Measurements from ENCODE around the gene VENTX.
"Not testable (repeated sequence)": the region's sequence is repeated elsewhere in the genome, so short reads cannot be mapped to it uniquely, and the experiment has no call there.

Gene VENTX

DNA sequence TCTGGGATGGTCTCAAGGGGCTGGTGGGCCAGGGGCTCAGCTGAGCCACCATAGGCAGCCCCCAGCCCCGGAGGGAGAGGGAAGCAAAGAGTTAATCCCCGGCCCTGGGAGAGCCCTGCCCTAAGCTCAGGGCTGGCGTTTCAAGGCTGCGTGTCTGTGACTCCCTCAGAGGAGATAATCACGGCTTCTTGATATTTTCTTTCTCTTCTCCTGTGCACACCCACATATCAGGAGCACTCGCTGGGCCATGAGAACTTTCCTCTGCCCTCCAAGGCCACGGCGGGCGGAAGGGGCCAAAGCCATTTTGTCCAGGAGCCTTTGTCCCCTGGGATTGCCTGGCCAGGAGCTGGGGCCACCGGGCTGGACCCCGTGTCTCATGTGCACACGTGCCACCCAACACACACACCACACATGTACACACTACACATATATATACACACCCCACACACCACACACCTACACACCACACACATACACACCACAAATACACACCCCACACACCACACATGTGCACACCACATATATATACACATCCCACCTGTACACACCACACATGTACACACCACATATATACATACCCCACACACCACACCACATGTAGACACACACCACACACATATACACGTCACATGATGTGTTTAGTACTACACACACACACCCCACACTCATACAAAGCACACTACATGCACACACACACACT lies 16.9 kb downstream of the VENTX start:
- no peak for DNase-seq (ENCODE audit: low spot score)

DNA sequence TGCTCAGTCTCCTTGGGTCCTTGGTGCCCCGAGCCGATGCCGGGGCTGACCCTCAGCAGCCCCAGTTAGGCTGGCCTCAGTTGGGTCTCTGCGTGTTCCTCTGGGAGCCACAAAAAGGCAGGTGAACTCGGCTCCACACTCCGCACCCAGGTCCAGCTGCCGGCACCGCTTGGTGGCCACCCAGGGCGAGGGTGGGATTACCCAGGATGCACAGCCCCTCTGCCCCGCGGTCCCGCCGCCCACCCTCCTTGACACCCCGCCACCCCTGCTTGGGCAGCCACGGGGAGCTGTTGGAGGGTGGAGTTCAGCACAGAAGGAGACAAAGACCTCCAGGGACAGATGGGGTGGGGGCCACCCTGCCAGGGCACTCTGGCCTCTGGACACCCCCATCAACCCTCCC lies 17.7 kb downstream of the VENTX start:
- no peak for DNase-seq (ENCODE audit: low spot score)

DNA sequence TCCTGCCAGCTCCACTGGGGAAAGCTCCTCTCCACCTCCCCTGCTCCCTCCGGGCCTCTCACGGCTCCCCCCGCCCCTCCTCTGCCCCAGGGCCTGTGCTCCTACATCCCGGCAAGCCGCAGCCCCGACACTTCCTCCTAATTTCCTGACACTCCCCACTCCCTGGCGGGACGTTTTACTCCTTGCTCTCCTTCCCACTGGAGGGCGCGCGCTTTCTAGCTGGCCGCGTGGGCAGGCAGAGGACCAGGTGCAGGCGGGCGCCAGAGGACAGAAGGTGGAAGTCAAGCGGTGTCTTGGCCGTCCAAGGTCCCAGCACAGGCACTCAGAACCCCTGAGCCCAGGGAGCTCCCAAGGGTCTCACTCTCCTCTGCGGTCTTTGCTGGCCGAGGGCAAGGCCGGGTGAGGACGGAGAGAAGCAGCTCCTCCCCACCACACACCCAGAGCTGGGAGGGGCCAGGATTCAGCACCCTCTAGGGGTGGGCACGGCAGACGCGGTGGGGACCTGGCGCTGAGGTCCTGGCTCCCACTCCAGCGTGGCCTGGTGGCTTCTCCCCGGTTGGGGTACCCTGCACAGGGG lies 19.9 kb downstream of the VENTX start:
- DNase-seq (ENCODE audit: low spot score): no peak

DNA sequence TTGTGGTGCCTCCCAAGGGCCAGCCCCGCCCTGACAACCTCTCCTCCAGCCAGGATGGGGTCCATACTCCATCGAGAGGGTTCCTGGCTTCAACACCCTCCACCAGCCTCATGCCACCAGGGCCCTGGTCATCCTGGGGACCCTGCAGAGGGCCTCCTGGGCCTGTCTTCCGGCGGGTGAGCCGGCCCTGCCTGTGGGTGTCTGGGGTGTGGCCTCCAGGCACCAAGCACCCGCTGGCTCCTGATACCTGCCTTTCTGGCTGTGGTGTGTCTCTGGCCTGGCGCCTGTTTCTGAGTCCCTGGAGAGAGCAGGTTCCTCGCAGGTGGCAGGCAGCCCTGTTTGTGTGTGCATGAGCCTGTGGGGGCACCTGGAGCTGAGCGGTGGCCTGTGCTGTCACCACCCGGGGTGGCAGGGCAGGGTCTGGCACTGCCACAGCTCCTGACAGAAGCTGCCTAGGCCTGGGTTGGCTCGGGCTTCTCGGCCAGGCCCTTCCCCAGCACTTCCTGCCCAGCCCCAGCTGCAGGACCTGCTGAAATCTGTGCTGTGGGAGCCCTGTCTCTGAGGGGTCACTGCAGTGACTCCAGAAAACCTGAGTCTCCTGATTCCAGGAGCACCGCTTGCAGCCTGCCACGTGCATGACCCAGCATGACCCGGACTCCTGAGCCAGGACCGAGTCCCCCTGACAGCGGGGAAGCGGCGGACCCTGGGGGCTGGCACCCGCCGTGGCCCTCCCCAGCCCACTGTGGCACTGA lies 20.6 kb downstream of the VENTX start:
- DNase-seq (ENCODE audit: low spot score): no peak

DNA sequence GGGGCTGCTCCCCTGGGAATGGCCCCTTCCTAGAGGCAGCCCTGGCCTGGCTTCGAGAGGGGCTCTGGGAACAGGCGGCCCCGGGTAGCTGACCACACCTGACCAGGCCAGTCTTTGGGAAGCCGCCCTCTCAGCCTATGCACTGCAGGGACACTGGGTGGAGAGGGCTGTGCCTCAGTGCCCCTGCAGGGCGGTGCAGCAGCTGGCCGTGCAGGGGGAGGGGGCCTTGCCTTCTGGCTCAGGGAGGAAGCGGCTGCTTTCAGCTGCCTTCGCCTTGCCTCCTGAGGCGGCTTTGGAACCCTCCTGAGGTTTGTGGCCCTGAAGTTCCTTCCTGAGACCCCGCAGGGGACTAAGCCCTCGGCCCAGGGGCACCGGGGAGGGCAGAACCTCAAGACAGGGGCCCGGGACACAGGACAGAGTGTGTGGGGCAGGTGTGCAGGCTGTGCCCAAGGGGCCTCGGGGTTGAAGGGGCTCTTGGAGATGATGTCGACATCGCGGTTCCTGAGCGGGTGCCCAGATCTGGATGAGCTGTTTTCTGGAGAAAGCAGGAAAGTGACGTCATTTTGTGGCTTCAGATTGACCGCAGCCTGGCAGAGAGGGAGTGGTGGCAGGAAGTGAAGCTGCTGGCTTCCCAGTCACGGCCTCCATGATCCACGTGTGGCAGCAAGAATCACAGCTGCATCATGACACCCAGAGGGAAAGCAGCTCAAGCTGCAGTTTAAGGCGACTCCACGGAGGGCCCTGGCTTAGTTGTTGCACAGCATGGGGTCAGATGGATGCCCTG lies 21.4 kb downstream of the VENTX start:
- DNase-seq (ENCODE audit: low spot score): peak; percentile 58

DNA sequence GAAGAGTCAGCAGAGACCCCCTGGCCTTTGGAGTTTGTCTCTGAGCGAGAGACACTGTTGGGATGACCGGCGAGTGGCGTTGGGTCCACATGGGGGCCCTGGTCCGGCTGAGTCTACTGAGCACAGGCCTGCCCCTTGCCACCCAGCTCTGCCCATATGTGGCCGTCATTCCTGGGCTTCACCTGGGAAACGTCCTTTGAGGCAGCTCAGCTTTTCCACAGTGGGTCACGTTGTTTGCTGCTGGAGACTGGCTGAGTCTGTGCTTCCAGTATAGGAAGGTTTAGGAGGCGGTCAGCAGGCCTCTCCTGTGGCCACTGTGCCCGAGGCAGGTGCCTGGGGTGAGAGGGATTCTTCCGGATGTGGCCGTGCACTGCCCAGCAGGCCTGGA lies 21.9 kb downstream of the VENTX start:
- no peak for DNase-seq (ENCODE audit: low spot score)

DNA sequence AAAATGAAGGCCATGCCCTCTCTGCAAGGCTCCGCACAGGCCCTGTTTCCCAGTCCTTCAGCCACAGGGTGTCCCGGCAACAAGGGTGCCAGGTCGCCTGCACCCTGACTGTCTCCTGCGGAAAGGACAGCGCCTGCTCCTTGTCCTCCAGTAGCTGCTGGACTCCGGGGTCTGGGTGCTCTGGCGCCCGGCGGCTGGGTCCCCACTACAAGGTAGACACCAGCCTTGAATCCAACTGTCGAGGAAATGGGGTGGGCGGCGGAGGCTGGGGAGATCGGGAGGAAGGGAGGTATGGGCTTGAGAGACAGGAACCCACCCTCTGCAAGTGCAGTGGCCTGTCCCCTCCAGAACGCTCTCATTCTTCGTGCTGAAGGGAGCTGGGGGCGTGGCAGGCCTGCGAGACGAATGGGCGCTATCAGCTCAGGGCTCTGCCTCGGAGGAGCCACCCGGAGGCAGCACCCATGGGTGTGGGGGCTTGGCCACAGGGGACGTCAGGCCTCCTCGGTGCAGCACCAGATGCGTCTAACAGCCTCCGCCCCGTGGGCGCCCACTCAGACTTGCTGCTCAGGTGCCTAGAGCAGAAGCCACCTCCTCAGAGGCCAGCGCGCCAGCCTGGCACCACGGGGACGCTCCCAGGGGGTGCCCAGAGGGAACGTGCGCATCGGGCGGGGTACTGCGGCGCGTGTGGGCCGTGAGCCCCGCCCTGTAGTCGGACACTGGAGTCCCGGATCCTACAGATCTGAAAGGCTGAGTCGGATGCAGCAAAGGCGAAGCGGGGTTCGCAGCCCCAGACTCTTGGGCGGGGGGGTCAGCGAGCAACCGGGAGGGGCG lies 23.5 kb downstream of the VENTX start:
- peak; percentile 48 for DNase-seq (ENCODE audit: low spot score)

DNA sequence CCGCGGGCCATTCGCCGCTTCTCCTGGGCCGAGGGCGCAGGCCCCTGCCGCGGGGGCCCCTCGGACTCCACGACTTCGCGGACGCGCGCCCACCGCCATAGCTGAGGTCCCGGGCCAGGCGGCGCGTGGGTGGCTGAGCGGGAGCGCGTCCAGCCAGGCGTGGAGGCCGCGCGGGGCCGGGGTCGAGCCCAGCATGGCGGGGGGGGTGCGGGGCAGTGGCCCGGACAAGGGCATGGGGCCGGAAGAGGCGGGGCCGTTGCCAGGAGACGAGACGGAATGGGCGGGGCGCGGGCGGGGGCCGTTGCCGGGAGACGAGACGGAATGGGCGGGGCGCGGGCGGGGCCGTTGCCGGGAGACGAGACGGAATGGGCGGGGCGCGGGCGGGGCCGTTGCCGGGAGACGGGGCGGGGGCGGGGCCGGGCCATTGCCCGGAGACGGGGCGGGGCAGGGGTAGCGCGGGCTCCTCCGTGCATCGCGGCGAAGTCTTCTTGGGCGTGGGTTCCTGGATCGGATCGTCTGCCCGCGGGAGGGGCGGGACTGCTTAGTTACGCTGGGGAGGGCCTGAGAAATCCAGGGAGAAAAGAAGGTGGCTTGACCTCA lies 24.2 kb downstream of the VENTX start:
- peak; percentile 76 for DNase-seq (ENCODE audit: low spot score)

DNA sequence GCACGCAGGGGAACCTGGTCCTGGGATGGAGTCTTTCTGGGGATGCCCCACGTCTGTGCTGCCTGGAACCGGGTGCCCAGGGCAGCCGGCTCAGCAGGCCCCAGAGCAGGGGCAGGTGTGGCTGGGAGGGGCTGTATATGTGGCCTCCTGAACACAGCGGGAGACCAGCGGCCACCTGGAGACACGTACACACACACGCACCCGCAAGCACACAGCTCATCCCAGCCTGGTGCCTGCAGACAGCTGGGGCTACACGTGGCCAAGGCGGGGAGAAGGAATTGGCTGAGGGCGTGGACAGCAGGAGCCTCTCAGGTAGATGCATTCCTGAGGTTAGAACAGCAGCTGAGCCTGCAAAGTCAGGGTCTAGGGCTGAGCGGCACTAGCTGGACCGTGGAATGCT lies 25.0 kb downstream of the VENTX start:
- no peak for DNase-seq (ENCODE audit: low spot score)

DNA sequence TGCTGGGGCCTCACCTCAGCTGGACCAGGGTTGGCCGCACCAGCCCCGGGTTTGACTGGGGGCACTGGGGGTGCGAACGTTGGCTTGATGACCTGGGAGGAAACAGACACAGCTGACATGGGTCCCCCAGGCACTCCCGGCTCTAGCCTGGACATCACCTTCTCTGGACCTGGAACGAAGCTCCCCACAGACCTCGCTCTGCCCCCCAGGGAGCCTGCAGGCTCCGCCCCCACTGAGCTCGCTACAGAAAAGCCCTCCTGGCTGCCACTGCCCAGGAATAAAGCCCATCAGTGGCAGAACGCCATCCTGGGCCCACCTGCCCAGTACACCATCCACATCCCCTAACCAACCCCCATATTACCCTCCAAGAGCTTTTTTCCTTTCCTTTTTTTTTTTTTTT lies 26.0 kb downstream of the VENTX start:
- no peak for DNase-seq (ENCODE audit: low spot score)

DNA sequence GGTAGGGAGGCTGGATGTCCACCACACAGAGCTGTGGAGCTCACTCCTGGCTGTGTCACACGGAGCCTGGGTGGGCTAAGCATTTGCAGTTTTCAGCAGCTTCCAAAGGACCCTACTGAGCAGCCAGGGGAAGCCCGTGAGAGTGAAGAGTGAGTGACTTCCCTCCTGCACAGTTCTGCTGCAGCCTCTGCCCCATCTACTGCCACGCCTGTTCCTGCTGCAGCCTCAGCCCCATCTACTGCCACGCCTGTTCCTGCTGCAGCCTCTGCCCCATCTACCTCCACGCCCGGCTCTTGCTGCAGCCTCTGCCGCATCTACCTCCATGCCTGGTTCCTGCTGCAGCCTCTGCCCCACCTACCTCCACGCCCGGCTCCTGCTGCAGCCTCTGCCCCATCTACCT lies 26.8 kb downstream of the VENTX start:
- DNase-seq (ENCODE audit: low spot score): no peak

DNA sequence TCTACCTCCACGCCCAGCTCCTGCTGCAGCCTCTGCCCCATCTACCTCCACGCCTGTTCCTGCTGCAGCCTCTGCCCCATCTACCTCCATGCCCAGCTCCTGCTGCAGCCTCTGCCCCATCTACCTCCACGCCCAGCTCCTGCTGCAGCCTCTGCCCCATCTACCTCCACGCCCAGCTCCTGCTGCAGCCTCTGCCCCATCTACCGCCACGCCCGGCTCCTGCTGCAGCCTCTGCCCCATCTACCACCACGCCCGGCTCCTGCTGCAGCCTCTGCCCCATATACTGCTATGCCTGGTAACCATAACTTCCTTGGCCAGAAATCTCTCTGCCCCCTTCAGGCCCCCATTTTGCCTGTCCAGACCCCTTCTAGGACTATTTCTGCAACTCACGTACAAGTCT lies 27.4 kb downstream of the VENTX start:
- not testable (repeated sequence) for DNase-seq (ENCODE audit: low spot score)

DNA sequence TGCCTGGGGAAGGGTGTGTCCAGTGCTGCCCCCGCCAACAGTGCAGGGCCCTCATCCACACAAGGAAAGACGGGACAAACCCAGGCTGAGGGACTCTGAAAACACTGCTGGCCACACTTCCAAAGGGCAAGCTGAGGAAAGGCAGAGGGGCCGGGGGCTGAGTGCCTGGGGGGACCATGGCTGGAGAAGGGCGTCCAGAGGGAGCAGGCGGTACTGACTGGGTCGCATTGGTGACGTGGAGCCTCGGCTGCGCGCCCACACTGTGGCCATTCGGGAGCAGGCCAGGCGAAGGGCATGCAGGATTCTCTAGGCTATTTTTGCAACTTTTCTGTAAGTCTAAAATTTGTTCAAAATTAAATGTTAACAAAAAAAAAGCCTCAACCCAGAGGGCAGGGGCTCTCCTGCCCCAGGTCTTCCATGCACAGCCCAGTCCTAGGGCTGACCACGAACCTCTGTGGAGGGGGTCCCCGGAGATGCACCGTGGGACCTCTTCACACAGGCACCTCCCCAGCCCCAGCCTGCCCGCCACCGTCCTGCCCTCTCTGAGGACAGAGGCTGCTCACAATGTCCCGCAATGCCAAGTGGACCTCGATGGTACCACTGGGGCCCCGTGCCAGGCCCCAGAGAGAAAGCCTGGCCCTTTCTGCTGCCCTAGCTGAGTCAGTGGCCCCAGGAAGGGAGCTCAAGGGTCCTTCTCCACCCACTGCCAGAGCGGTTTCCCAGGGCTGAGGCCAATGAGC lies 28.6 kb downstream of the VENTX start:
- DNase-seq (ENCODE audit: low spot score): no peak

DNA sequence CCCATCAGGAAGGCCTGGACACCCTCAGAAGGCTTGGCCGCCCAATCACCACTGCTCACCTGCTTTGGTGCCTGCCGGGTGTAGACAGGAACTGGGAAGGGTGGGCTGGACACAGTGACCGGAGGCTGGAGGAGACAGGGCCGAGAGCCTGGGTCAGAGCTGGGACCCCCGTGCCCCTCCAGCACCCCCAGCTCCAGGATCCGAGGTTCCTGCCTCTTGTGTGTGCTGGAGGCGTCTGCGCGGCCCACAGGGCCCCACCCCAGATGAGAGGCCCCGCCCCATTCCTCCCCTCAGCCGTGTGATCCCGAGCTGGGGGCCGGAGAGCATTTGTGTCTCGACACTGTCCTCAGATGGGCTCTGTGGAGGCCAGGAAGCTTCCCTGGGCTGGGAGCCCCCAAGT lies 29.6 kb downstream of the VENTX start:
- no peak for DNase-seq (ENCODE audit: low spot score)

DNA sequence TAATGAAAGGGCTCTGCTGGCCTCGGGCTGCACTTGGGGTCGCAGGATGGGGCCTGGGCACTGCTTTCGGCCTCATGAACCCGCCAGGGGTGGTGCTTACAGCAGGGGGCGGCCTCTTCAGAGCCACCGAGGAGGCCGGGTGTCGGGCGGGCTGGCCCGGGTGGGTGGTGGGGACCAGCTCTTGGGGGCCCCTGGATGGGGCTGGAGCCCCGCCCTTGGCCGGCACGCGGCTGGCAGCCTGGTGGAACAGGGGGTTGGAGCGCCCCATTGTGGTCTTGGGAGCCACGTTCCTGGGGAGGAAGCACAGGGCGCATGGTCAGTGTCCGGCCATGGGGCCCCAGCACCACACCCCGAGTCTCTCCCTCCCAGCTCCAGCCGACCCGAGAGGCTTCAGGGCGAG lies 30.2 kb downstream of the VENTX start:
- DNase-seq (ENCODE audit: low spot score): no peak

DNA sequence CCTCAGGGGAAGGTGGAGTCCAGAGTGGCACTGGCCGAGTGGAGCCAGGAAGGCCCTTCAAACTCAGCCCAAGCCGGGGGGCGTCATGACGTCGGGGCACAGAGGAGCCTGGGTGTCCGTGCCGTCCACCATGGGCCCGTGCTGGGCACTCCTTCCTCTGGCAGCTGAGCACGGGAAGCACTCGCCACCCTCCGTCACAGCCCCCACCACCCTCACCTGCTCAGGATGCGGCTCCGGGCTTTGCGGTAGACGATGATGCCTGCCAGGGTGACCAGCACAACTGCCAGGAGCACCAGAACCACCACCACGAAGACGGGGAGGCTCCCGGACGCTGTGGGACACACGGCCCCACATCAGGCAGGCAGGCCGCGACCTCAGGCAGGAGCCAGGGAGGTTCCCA lies 30.9 kb downstream of the VENTX start:
- no peak for DNase-seq (ENCODE audit: low spot score)

DNA sequence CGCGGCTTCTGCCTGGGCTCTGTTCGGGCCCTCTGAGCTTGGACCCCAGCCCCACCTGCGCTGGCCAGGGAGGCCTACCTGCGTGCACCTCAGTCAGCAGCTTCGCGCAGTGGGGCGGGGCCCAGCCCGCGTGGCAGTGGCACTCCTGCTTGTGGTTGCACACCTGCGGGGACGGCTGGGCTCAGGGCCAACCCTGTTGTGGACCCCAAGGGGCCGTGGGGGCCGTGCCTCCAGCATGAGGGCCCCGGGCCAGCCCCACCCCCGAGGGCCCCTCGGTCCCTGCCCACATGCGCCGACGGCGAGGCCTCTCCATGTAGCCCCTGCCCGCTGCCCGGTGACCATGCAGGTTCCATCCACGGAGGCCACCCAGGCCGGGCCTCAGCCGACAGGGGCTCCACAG lies 31.7 kb downstream of the VENTX start:
- DNase-seq (ENCODE audit: low spot score): no peak

DNA sequence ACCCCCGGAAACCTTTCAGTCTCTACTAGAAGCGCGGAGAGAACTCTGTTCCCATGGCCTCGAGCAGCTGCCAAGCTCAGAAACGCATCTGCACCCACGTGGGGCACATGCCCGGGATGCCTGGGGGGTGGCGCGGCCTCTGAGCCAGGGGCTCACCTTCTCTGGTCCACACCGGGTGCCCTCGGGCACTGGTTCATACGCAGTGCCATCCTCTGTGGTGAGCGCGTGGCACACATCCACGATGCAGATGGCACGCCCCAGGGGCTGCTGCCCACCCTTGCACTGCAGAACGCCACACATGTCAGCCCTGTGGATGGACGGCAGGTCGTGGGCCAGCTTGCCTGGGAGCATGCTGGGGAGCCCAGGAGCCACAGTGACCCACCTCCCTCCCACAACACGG lies 32.5 kb downstream of the VENTX start:
- DNase-seq (ENCODE audit: low spot score): no peak

DNA sequence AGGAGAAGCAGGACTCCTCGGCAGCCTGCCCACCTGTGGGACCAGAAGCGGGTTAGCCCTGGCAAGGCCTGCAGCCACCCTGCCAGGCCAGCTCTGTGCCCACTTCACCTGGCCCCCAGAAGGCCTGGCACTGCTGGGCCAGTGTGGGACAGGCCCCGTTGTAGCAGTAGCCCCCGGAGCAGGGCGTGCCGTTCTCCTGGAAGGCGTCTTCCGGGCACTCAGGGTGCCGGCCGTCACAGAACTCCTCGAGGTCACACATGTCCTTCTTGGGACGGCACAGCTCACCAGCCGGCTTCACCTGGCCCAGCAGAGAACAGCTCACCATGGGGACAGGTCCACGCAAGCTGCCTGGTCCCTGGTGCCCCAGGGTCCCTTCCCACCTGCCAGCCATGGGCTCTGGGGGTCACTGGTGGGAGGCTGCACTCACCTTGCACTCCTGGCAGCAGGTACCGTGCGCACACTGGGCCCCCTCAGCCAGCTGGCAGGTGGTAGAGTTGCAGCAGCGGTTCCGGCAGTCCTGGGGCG lies 33.2 kb downstream of the VENTX start:
- DNase-seq (ENCODE audit: low spot score): no peak

DNA sequence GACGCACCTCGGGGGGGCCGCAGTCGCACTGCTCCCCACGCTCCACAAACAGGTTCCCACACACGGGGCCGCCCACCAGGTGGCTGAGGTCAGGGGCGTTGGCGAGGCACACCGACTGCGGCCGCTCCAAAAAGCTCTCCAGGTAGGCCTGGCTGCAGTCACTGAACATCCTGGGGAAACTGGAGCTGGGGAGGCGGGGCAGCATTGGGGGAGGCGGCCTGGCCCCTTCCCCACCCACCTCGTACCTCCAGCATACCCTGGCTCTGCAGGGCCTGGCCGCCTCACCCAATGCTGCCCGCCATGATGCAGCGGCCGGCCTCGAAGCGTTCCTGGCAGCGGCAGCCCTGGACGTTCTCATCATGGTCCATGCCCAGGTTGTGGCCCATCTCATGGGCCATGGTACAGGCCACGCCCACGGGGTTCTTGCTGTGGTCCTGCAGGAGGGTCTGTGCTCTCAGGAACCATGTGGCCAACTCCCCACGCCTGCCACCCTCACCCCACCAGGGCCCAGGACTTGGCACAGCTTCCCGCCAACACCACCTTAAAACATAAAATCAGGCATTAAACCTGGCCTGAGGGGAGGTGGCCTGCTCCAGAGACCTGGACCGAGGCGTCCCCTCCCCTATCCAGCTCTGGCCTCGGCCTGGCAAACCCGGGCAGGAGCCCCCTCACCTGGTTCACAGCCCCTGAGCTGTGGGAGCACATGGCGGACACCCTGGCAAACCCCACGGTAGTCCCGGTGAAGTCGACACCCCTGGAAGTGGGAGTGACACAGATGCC lies 34.1 kb downstream of the VENTX start:
- DNase-seq (ENCODE audit: low spot score): no peak

Measured in globus pallidus (tissue), 1 donor.